Pons (tissue), 1 donor: ENCODE results near the gene SMARCC2.
A peak's percentile ranks its signal among the peaks of the same experiment; 100 is the strongest.
"Not testable (repeated sequence)": the region's sequence is repeated elsewhere in the genome, so short reads cannot be mapped to it uniquely, and the experiment has no call there.

Experiments
- DNase-seq: peaks from one replicate; pipeline ENCODE4 v3.0.0-alpha.2; 2016; ENCODE audit warnings: low spot score

The SMARCC2 gene

GRCh38 chr12:56121204-56121870 is 67.9 kb downstream of the SMARCC2 start:
- DNase-seq, result no peak

GRCh38 chr12:56120158-56120846 is 69.0 kb downstream of the SMARCC2 start:
- DNase-seq, result no peak

- peak; percentile 90 for DNase-seq
Observed at GRCh38 chr12:56119361-56119796, 69.9 kb downstream of the SMARCC2 start.

GRCh38 chr12:56118688-56119357 is 70.5 kb downstream of the SMARCC2 start:
- no peak for DNase-seq

GRCh38 chr12:56117778-56118687 is 71.2 kb downstream of the SMARCC2 start, which contains the start of gene ZC3H10:
TSS of gene ZC3H10 (plus strand) at chr12:56118266. CDS start at chr12:56120563, 2,297 bp downstream.
- DNase-seq, result peak; percentile 98

GRCh38 chr12:56117082-56117706 is 72.1 kb downstream of the SMARCC2 start:
- DNase-seq, result not testable (repeated sequence)

- DNase-seq, result peak; percentile 99
Observed at GRCh38 chr12:56116267-56117081, 72.8 kb downstream of the SMARCC2 start, which contains the start of gene RPL41. TSS of gene RPL41 (plus strand) at chr12:56116633.

GRCh38 chr12:56115329-56115728 is 74.0 kb downstream of the SMARCC2 start:
- no peak for DNase-seq

- no peak for DNase-seq
Observed at GRCh38 chr12:56114084-56114483, 75.2 kb downstream of the SMARCC2 start.
